GM23338 (cell line): Measurements from ENCODE around the gene MYLK2. TPM values are rescaled to one million over a fixed set of nuclear protein-coding genes. Genes with fewer than 3 reads are reported as not detected.

Experiments used
- ATAC-seq: fragments of 200-7000 bp; cut with Tn5 transposase; 3 replicates; pipeline ENCODE4 v1.9.1; 2020
- DNase-seq: peaks from one replicate; pipeline ENCODE4 v3.0.0-alpha.2; 2015; ENCODE audit warnings: low spot score
- H2AFZ ChIP-seq: fragments of 200-600 bp; sonication (generic); 2 replicates; pipeline ENCODE4 v1.8.0; 2016; ENCODE audit warnings: antibody characterized with exemption, mild to moderate bottlenecking, moderate library complexity
- H3F3A ChIP-seq: fragments of 200-600 bp; sonication (generic); replicated peaks from 2 replicates; pipeline ENCODE4 v1.8.0; 2017; ENCODE audit warnings: antibody characterized with exemption, mixed run types, low read depth
- H3K27ac ChIP-seq: fragments of 200-600 bp; sonication (generic); 2 replicates; pipeline ENCODE4 v1.6.1; 2016; ENCODE audit warnings: low read depth
- H3K27me3 ChIP-seq: fragments of 200-600 bp; sonication (generic); 2 replicates; pipeline ENCODE4 v1.8.0; 2016; ENCODE audit warnings: mild to moderate bottlenecking, mixed run types, moderate library complexity; ENCODE audit not compliant: insufficient read depth
- H3K36me3 ChIP-seq: fragments of 200-600 bp; sonication (generic); 2 replicates; pipeline ENCODE4 v1.8.0; 2016; ENCODE audit warnings: mild to moderate bottlenecking; ENCODE audit not compliant: insufficient read depth
- H3K4me1 ChIP-seq: fragments of 200-600 bp; sonication (generic); 2 replicates; pipeline ENCODE4 v1.8.0; 2016; ENCODE audit warnings: mild to moderate bottlenecking, moderate library complexity; ENCODE audit not compliant: insufficient read depth
- H3K4me2 ChIP-seq: fragments of 200-600 bp; sonication (generic); 2 replicates; pipeline ENCODE4 v1.7.1; 2017; ENCODE audit warnings: mixed run types
- H3K4me3 ChIP-seq: fragments of 200-600 bp; sonication (generic); 2 replicates; pipeline ENCODE4 v1.6.1; 2016; ENCODE audit warnings: mixed run types
- H3K79me2 ChIP-seq: fragments of 200-600 bp; sonication (generic); replicated peaks from 2 replicates; pipeline ENCODE4 v1.8.0; 2017; ENCODE audit warnings: mild to moderate bottlenecking; ENCODE audit not compliant: insufficient read depth
- H3K9me2 ChIP-seq: fragments of 200-600 bp; sonication (generic); 2 replicates; pipeline ENCODE4 v1.8.0; 2017; ENCODE audit not compliant: insufficient read depth
- H4K20me1 ChIP-seq: fragments of 200-600 bp; sonication (generic); replicated peaks from 2 replicates; pipeline ENCODE4 v1.8.0; 2017; ENCODE audit warnings: mild to moderate bottlenecking; ENCODE audit not compliant: insufficient read depth
- H3K27ac Mint-ChIP-seq: 2 replicates; pipeline ENCODE4 v1.8.0; 2020; ENCODE audit warnings: inconsistent platforms, mild to moderate bottlenecking, moderate library complexity, mixed read lengths
- H3K27me3 Mint-ChIP-seq: 3 replicates; pipeline ENCODE4 v1.8.0; 2022; ENCODE audit warnings: low read depth, mild to moderate bottlenecking, moderate library complexity, mixed read lengths, inconsistent platforms; ENCODE audit not compliant: insufficient read depth, poor library complexity
- H3K36me3 Mint-ChIP-seq: 3 replicates; pipeline ENCODE4 v1.8.0; 2021; ENCODE audit warnings: low read depth, mild to moderate bottlenecking, inconsistent platforms, moderate library complexity, mixed read lengths
- H3K4me1 Mint-ChIP-seq: 3 replicates; pipeline ENCODE4 v1.8.0; 2020; ENCODE audit warnings: mild to moderate bottlenecking, inconsistent platforms, mixed read lengths
- H3K4me3 Mint-ChIP-seq: 3 replicates; pipeline ENCODE4 v1.8.0; 2021; ENCODE audit warnings: moderate library complexity, mild to moderate bottlenecking, inconsistent platforms, mixed read lengths
- H3K9me3 Mint-ChIP-seq: 3 replicates; pipeline ENCODE4 v1.8.0; 2020; ENCODE audit warnings: moderate library complexity, mild to moderate bottlenecking, inconsistent platforms, mixed read lengths
- CREB1 ChIP-seq: fragments of 250-450 bp; sonication (Bioruptor Pico); IDR thresholded peaks from 2 replicates; pipeline ENCODE4 v1.5.0; 2020; ENCODE audit warnings: low read depth, mild to moderate bottlenecking, moderate library complexity
- EZH2 ChIP-seq: fragments of 200-600 bp; sonication (generic); IDR thresholded peaks from one replicate; pipeline ENCODE4 v1.8.0; 2017; ENCODE audit warnings: antibody characterized with exemption, mild to moderate bottlenecking, low read depth; ENCODE audit not compliant: unreplicated experiment
- EZH2phosphoT487 ChIP-seq: fragments of 200-600 bp; sonication (generic); IDR thresholded peaks from one replicate; pipeline ENCODE4 v1.8.1; 2018; ENCODE audit warnings: antibody characterized with exemption; ENCODE audit not compliant: unreplicated experiment
- JUNB ChIP-seq: IDR thresholded peaks from one replicate; pipeline ENCODE4 v1.6.1; 2016; ENCODE audit warnings: antibody characterized with exemption; ENCODE audit not compliant: unreplicated experiment
- NANOG ChIP-seq: IDR thresholded peaks from 2 replicates; pipeline ENCODE4 v1.6.1; 2016; ENCODE audit warnings: antibody characterized with exemption, borderline replicate concordance
- POLR2AphosphoS5 ChIP-seq: IDR thresholded peaks from 2 replicates; pipeline ENCODE4 v1.6.1; 2016; ENCODE audit warnings: antibody characterized with exemption, low read depth
- STAT1 ChIP-seq: IDR thresholded peaks from one replicate; pipeline ENCODE4 v1.6.1; 2016; ENCODE audit warnings: antibody characterized with exemption; ENCODE audit not compliant: unreplicated experiment
- ZNF114 ChIP-seq: fragments of 250-450 bp; sonication (Bioruptor Pico); IDR thresholded peaks from 2 replicates; pipeline ENCODE4 v1.5.0; 2020; ENCODE audit warnings: mild to moderate bottlenecking, moderate library complexity
- ZNF331 ChIP-seq: fragments of 250-450 bp; sonication (Bioruptor Pico); IDR thresholded peaks from 2 replicates; pipeline ENCODE4 v1.5.0; 2020; ENCODE audit warnings: low read depth, mild to moderate bottlenecking, moderate library complexity
- polyA plus RNA-seq: library from polyadenylated mRNA; unstranded; fragments of >200 nt; fragmentation: Nextera tagmentation; extraction: Ambion mirVana; gene quantifications from 2 replicates; pipeline ENCODE4 v1.2.1, GENCODE V29; 2016
- total RNA-seq: library from RNA; depleted of rRNA; stranded (reverse); fragments of >200 nt; shearing (Covaris generic); gene quantifications from 2 replicates; pipeline ENCODE4 v1.2.3, GENCODE V29; 2014
- TF ChIP-seq, protein P1 (sequence below): IDR thresholded peaks from one replicate; pipeline ENCODE4 v1.6.1; 2018; ENCODE audit warnings: antibody characterized with exemption; ENCODE audit not compliant: unreplicated experiment
- TF ChIP-seq, protein P2 (sequence below): IDR thresholded peaks from 2 replicates; pipeline ENCODE4 v1.6.1; 2016; ENCODE audit warnings: antibody characterized with exemption
- TF ChIP-seq, protein P3 (sequence below), 2 experiments: fragments of 200-600 bp in 1 of 2; sonication (generic) in 1 of 2; conservative IDR thresholded peaks; 2 replicates each; pipeline versions ENCODE4 v1.5.1 to v1.6.1; 2016 to 2017; ENCODE audit warnings: antibody characterized with exemption in 2 of 2, low read depth in 2 of 2, mild to moderate bottlenecking in 2 of 2, moderate library complexity in 1 of 2
- TF ChIP-seq, protein P4 (sequence below): fragments of 250-450 bp; sonication (Bioruptor Pico); IDR thresholded peaks from 2 replicates; pipeline ENCODE4 v1.5.0; 2020; ENCODE audit warnings: mild to moderate bottlenecking, moderate library complexity

Gene MYLK2
- total and polyA plus RNA-seq, 2 experiments from 2014 or later: 0.21 to 0.28 TPM

DNA sequence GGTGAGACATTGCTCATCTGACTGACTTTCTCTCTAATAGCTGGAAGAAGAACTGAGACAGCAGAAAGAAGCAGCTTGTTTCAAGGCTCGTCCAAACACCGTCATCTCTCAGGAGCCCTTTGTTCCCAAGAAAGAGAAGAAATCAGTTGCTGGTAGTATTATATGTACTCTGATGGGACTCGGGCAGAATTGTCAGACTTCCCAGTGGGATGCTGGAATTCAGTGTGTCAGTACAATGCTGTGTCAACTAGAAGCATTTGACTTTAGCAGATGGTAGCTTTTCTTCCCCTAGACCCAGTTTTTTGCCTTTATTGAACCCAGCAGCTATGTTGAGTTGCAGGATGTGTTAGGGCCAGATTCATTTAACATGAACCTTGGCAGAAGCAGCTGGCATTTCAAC, 21.8 kb upstream of the MYLK2 start:
- Mint-ChIP-seq H3K4me1 (no peaks in the 10 kb centered on the region), H3K4me3 (no peak overlapping the region), H3K27me3 (peaks cover 3% of the 10 kb centered on the region), H3K27ac (no peak overlapping the region), H3K36me3 (peaks cover 87% of the 10 kb centered on the region), H3K9me3 (no peaks in the 10 kb centered on the region)
- H3K36me3 ChIP-seq: peaks cover 90% of the 10 kb centered on the region
- peaks cover 5% of the 10 kb centered on the region for H4K20me1 ChIP-seq
- H3K9me2 ChIP-seq: no peaks in the 10 kb centered on the region
- TF ChIP-seq EZH2 (no peak), STAT1 (no peak), NANOG (no peak), CREB1 (CRISPR knock-in tag) (no peak), JUNB (no peak), EZH2phosphoT487 (no peak), ZNF114 (CRISPR knock-in tag) (no peak), ZNF331 (no peak), POLR2AphosphoS5 (no peak)
- TF ChIP-seq, protein P1, sequence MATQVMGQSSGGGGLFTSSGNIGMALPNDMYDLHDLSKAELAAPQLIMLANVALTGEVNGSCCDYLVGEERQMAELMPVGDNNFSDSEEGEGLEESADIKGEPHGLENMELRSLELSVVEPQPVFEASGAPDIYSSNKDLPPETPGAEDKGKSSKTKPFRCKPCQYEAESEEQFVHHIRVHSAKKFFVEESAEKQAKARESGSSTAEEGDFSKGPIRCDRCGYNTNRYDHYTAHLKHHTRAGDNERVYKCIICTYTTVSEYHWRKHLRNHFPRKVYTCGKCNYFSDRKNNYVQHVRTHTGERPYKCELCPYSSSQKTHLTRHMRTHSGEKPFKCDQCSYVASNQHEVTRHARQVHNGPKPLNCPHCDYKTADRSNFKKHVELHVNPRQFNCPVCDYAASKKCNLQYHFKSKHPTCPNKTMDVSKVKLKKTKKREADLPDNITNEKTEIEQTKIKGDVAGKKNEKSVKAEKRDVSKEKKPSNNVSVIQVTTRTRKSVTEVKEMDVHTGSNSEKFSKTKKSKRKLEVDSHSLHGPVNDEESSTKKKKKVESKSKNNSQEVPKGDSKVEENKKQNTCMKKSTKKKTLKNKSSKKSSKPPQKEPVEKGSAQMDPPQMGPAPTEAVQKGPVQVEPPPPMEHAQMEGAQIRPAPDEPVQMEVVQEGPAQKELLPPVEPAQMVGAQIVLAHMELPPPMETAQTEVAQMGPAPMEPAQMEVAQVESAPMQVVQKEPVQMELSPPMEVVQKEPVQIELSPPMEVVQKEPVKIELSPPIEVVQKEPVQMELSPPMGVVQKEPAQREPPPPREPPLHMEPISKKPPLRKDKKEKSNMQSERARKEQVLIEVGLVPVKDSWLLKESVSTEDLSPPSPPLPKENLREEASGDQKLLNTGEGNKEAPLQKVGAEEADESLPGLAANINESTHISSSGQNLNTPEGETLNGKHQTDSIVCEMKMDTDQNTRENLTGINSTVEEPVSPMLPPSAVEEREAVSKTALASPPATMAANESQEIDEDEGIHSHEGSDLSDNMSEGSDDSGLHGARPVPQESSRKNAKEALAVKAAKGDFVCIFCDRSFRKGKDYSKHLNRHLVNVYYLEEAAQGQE: no peak
- TF ChIP-seq, protein P2, sequence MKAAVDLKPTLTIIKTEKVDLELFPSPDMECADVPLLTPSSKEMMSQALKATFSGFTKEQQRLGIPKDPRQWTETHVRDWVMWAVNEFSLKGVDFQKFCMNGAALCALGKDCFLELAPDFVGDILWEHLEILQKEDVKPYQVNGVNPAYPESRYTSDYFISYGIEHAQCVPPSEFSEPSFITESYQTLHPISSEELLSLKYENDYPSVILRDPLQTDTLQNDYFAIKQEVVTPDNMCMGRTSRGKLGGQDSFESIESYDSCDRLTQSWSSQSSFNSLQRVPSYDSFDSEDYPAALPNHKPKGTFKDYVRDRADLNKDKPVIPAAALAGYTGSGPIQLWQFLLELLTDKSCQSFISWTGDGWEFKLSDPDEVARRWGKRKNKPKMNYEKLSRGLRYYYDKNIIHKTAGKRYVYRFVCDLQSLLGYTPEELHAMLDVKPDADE: no peak
- TF ChIP-seq, protein P3, sequence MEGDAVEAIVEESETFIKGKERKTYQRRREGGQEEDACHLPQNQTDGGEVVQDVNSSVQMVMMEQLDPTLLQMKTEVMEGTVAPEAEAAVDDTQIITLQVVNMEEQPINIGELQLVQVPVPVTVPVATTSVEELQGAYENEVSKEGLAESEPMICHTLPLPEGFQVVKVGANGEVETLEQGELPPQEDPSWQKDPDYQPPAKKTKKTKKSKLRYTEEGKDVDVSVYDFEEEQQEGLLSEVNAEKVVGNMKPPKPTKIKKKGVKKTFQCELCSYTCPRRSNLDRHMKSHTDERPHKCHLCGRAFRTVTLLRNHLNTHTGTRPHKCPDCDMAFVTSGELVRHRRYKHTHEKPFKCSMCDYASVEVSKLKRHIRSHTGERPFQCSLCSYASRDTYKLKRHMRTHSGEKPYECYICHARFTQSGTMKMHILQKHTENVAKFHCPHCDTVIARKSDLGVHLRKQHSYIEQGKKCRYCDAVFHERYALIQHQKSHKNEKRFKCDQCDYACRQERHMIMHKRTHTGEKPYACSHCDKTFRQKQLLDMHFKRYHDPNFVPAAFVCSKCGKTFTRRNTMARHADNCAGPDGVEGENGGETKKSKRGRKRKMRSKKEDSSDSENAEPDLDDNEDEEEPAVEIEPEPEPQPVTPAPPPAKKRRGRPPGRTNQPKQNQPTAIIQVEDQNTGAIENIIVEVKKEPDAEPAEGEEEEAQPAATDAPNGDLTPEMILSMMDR (conservative IDR thresholded peaks at IDR 0.05; ENCODE audit: low read depth in 2 of 2): no peak
- TF ChIP-seq, protein P4, sequence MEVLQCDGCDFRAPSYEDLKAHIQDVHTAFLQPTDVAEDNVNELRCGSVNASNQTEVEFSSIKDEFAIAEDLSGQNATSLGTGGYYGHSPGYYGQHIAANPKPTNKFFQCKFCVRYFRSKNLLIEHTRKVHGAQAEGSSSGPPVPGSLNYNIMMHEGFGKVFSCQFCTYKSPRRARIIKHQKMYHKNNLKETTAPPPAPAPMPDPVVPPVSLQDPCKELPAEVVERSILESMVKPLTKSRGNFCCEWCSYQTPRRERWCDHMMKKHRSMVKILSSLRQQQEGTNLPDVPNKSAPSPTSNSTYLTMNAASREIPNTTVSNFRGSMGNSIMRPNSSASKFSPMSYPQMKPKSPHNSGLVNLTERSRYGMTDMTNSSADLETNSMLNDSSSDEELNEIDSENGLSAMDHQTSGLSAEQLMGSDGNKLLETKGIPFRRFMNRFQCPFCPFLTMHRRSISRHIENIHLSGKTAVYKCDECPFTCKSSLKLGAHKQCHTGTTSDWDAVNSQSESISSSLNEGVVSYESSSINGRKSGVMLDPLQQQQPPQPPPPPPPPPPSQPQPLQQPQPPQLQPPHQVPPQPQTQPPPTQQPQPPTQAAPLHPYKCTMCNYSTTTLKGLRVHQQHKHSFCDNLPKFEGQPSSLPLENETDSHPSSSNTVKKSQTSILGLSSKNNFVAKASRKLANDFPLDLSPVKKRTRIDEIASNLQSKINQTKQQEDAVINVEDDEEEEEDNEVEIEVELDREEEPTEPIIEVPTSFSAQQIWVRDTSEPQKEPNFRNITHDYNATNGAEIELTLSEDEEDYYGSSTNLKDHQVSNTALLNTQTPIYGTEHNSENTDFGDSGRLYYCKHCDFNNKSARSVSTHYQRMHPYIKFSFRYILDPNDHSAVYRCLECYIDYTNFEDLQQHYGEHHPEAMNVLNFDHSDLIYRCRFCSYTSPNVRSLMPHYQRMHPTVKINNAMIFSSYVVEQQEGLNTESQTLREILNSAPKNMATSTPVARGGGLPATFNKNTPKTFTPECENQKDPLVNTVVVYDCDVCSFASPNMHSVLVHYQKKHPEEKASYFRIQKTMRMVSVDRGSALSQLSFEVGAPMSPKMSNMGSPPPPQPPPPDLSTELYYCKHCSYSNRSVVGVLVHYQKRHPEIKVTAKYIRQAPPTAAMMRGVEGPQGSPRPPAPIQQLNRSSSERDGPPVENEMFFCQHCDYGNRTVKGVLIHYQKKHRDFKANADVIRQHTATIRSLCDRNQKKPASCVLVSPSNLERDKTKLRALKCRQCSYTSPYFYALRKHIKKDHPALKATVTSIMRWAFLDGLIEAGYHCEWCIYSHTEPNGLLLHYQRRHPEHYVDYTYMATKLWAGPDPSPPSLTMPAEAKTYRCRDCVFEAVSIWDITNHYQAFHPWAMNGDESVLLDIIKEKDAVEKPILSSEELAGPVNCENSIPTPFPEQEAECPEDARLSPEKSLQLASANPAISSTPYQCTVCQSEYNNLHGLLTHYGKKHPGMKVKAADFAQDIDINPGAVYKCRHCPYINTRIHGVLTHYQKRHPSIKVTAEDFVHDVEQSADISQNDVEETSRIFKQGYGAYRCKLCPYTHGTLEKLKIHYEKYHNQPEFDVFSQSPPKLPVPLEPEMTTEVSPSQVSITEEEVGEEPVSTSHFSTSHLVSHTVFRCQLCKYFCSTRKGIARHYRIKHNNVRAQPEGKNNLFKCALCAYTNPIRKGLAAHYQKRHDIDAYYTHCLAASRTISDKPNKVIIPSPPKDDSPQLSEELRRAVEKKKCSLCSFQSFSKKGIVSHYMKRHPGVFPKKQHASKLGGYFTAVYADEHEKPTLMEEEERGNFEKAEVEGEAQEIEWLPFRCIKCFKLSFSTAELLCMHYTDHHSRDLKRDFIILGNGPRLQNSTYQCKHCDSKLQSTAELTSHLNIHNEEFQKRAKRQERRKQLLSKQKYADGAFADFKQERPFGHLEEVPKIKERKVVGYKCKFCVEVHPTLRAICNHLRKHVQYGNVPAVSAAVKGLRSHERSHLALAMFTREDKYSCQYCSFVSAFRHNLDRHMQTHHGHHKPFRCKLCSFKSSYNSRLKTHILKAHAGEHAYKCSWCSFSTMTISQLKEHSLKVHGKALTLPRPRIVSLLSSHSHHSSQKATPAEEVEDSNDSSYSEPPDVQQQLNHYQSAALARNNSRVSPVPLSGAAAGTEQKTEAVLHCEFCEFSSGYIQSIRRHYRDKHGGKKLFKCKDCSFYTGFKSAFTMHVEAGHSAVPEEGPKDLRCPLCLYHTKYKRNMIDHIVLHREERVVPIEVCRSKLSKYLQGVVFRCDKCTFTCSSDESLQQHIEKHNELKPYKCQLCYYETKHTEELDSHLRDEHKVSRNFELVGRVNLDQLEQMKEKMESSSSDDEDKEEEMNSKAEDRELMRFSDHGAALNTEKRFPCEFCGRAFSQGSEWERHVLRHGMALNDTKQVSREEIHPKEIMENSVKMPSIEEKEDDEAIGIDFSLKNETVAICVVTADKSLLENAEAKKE: no peak
- ATAC-seq (no peak), DNase-seq (no peak)
- no peaks in the 10 kb centered on the region for H3K4me1 ChIP-seq
- H3K4me2 ChIP-seq: no peak overlapping the region
- H3F3A ChIP-seq: no peaks in the 10 kb centered on the region
- H3K4me3 ChIP-seq: no peak overlapping the region
- H3K27ac ChIP-seq: no peak overlapping the region
- no peaks in the 10 kb centered on the region for H3K79me2 ChIP-seq
- H3K27me3 ChIP-seq: no peaks in the 10 kb centered on the region
- H2AFZ ChIP-seq: no peak overlapping the region
